Uterus (tissue), 4 donors: ENCODE measurements around the gene DPH5. TPM values are rescaled to one million over a fixed set of nuclear protein-coding genes. Genes with fewer than 3 reads are reported as not detected.
A peak's percentile ranks its signal among the peaks of the same experiment; 100 is the strongest.
"Not testable (repeated sequence)": the region's sequence is repeated elsewhere in the genome, so short reads cannot be mapped to it uniquely, and the experiment has no call there.

Experiments
- DNase-seq, 2 donors: peaks; one replicate each; pipeline ENCODE4 v3.0.0-alpha.2; 2019 to 2020
- H3K27ac ChIP-seq, 2 donors: fragments of 200-600 bp; sonication (generic); 1 replicate in 1 of 2; 2 replicates in 1 of 2; pipeline ENCODE4 v1.5.1; 2016 to 2018
- H3K27me3 ChIP-seq, 2 donors: fragments of 200-600 bp; sonication (generic); one replicate each; pipeline ENCODE4 v1.5.1; 2018 to 2019; ENCODE audit warnings: control low read depth in 1 of 2
- H3K36me3 ChIP-seq, 2 donors: fragments of 200-600 bp; sonication (generic); one replicate each; pipeline ENCODE4 v1.5.1; 2019; ENCODE audit warnings: control low read depth in 1 of 2
- H3K4me1 ChIP-seq, 2 donors: fragments of 200-600 bp; sonication (generic); one replicate each; pipeline ENCODE4 v1.5.1; 2018 to 2019; ENCODE audit warnings: control low read depth in 1 of 2
- H3K4me3 ChIP-seq, 2 donors: fragments of 200-600 bp; sonication (generic); 1 replicate in 1 of 2; 2 replicates in 1 of 2; pipeline ENCODE4 v1.5.1; 2018 to 2019; ENCODE audit warnings: mild to moderate bottlenecking in 1 of 2
- H3K9me3 ChIP-seq, 2 donors: fragments of 200-600 bp; sonication (generic); one replicate each; pipeline ENCODE4 v1.5.1; 2019; ENCODE audit warnings: control low read depth in 1 of 2
- CTCF ChIP-seq, 4 experiments: fragments of 200-600 bp in 2 of 4; fragments of 450-650 bp in 2 of 4; sonication (generic) in 2 of 4; IDR thresholded peaks; one replicate each; pipeline ENCODE4 v1.5.1; 2016 to 2019; ENCODE audit warnings: antibody characterized with exemption in 4 of 4, mild to moderate bottlenecking in 2 of 4, moderate library complexity in 1 of 4
- POLR2A ChIP-seq, 2 donors: fragments of 450-650 bp; IDR thresholded peaks; one replicate each; pipeline ENCODE4 v1.6.1; 2016; ENCODE audit warnings: antibody characterized with exemption in 2 of 2, mild to moderate bottlenecking in 1 of 2, moderate library complexity in 1 of 2
- intact Hi-C: fragments of 100-400 bp; cut with DNase I; formaldehyde crosslinking; loops from one replicate; pipeline ENCODE4 v1.15.1; 2023; ENCODE audit warnings: low total_unique reads
- total RNA-seq, 4 donors: library from RNA; depleted of rRNA in 3 of 4; stranded (reverse); fragments of >200 nt in 3 of 4; gene quantifications; one replicate each; pipeline versions ENCODE4 v1.1.0 to v1.2.4, GENCODE V29; 2014 to 2023
- donor health status: DM: yes; HTN: yes; CAD: no.

Gene DPH5
- total RNA-seq: 10 to 100 TPM in 3 of 4 donors, 1 to 10 TPM in 1; 5.6 to 46.8 (median 21.6) TPM

- TF ChIP-seq CTCF (IDR thresholded peaks at IDR 0.05): no peak
- TF ChIP-seq POLR2A (IDR thresholded peaks at IDR 0.05): peak; percentile 35 to 38
- DNase-seq: peak; percentile 84 to 88
- Histone ChIP-seq H3K27me3 (no peaks in the 10 kb centered on the region), H3K27ac (peak within 1 kb of the TSS; percentile 84 to 86), H3K9me3 (no peaks in the 10 kb centered on the region), H3K36me3 (no peaks in the 10 kb centered on the region), H3K4me1 (peaks cover 0 to 4% of the 10 kb centered on the region in 2 donors), H3K4me3 (peak within 1 kb of the TSS; percentile 56 to 82)
- intact Hi-C loops: no loop called here
Observed at GRCh38 chr1:101025657-101026429, at the start of gene DPH5. Gene DPH5, minus strand, starts transcription at chr1:101025784. Its CDS starts 341 bp downstream, at chr1:101025443.

GRCh38 chr1:101073836-101074235, 48.3 kb upstream of the DPH5 start:
- H3K4me3 ChIP-seq: no peak overlapping the region
- TF ChIP-seq POLR2A (IDR thresholded peaks at IDR 0.05) (no peak), CTCF (IDR thresholded peaks at IDR 0.05) (no peak)
- H3K27me3 ChIP-seq: no peaks in the 10 kb centered on the region
- no peaks in the 10 kb centered on the region for H3K9me3 ChIP-seq
- no peak for DNase-seq
- H3K36me3 ChIP-seq: no peaks in the 10 kb centered on the region
- no peaks in the 10 kb centered on the region for H3K4me1 ChIP-seq
- intact Hi-C loops: no loop called here
- no peak overlapping the region for H3K27ac ChIP-seq

GRCh38 chr1:101071470-101071891, 45.9 kb upstream of the DPH5 start:
- Histone ChIP-seq H3K4me3 (no peak overlapping the region), H3K9me3 (no peaks in the 10 kb centered on the region), H3K4me1 (no peaks in the 10 kb centered on the region), H3K36me3 (no peaks in the 10 kb centered on the region), H3K27ac (no peak overlapping the region), H3K27me3 (no peaks in the 10 kb centered on the region)
- intact Hi-C loops: no loop called here
- TF ChIP-seq POLR2A (IDR thresholded peaks at IDR 0.05) (no peak), CTCF (IDR thresholded peaks at IDR 0.05) (no peak)
- DNase-seq: no peak

GRCh38 chr1:101069158-101069557, 43.6 kb upstream of the DPH5 start:
- DNase-seq: no peak
- Histone ChIP-seq H3K9me3 (no peaks in the 10 kb centered on the region), H3K4me3 (no peak overlapping the region), H3K36me3 (no peaks in the 10 kb centered on the region), H3K27ac (no peak overlapping the region), H3K27me3 (no peaks in the 10 kb centered on the region), H3K4me1 (no peaks in the 10 kb centered on the region)
- TF ChIP-seq POLR2A (IDR thresholded peaks at IDR 0.05) (no peak), CTCF (IDR thresholded peaks at IDR 0.05) (no peak)
- intact Hi-C loops: no loop called here

GRCh38 chr1:101066937-101067335, 41.4 kb upstream of the DPH5 start:
- H3K27me3 ChIP-seq, H3K4me3 ChIP-seq, H3K9me3 ChIP-seq, intact Hi-C loops, H3K36me3 ChIP-seq, H3K4me1 ChIP-seq, DNase-seq, H3K27ac ChIP-seq: not testable (repeated sequence)
